Astrocyte of the spinal cord (primary cell): Measurements from ENCODE around the gene PALLD.

Source experiments
- DNase-seq: peaks from one replicate; pipeline ENCODE4 v3.0.0; 2011; ENCODE audit warnings: low read depth, low spot score
- H3K4me3 ChIP-seq: 2 replicates; pipeline ENCODE4 v1.5.1; 2011; ENCODE audit warnings: low read depth, mild to moderate bottlenecking, low read length, moderate library complexity
- in situ Hi-C: cut with HindIII; loops from 2 replicates; pipeline ENCODE4 v1.10.0; 2017; ENCODE audit warnings: low sequenced_read_pairs
- TF ChIP-seq, protein P1 (sequence below): IDR thresholded peaks from 2 replicates; pipeline ENCODE4 v1.5.1; 2012; ENCODE audit warnings: low read depth, mild to moderate bottlenecking, low read length, inconsistent platforms

PALLD gene

DNA sequence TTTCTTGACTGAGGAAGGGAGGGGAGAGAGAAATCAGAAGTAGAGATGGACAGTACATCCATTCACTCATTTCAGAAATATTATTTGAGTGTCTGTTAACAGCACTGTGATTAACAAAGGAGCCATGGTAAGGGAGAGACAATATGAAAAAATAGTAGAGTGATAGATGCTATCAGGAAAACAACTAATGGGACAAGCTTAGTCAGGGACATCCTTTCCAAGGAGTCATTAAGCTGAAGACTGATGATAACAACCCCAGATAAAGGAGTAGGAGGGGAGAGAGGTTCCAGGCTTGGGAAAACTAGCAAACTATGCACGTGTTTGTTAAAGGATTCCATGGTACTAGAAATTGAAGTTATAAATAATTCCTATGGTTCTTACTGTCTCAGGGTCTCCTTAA, 391.0 kb downstream of the PALLD start:
- no peak for DNase-seq
- TF ChIP-seq, protein P1, sequence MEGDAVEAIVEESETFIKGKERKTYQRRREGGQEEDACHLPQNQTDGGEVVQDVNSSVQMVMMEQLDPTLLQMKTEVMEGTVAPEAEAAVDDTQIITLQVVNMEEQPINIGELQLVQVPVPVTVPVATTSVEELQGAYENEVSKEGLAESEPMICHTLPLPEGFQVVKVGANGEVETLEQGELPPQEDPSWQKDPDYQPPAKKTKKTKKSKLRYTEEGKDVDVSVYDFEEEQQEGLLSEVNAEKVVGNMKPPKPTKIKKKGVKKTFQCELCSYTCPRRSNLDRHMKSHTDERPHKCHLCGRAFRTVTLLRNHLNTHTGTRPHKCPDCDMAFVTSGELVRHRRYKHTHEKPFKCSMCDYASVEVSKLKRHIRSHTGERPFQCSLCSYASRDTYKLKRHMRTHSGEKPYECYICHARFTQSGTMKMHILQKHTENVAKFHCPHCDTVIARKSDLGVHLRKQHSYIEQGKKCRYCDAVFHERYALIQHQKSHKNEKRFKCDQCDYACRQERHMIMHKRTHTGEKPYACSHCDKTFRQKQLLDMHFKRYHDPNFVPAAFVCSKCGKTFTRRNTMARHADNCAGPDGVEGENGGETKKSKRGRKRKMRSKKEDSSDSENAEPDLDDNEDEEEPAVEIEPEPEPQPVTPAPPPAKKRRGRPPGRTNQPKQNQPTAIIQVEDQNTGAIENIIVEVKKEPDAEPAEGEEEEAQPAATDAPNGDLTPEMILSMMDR, result no peak
- in situ Hi-C loops, result no loop called here
- no peak overlapping the region for H3K4me3 ChIP-seq

DNA sequence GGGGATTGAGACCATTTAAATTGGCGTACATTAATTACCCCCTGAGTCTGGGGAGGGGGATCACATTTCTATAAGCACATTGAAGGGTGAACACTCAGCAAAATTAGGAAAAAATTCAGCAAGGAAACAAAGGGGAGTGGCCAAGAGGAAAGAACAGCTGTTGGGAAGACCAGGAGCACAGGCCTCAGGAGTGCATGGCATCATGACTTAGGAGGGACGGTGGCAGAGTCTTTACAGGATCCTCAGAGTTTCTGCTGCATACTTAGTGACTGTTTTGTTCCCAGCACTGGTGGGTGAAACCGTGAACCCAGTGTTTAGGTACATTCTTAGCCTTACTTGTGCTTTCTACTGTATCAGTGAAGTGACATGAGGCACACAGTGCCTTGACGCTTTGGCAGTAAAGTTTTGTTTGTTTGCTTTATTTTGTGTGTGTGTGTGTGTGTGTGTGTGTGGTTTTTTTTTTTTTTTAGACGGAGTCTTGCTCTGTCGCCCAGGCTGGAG, 391.9 kb downstream of the PALLD start:
- TF ChIP-seq, protein P1, result no peak
- in situ Hi-C loops, result no loop called here
- no peak overlapping the region for H3K4me3 ChIP-seq
- no peak for DNase-seq

DNA sequence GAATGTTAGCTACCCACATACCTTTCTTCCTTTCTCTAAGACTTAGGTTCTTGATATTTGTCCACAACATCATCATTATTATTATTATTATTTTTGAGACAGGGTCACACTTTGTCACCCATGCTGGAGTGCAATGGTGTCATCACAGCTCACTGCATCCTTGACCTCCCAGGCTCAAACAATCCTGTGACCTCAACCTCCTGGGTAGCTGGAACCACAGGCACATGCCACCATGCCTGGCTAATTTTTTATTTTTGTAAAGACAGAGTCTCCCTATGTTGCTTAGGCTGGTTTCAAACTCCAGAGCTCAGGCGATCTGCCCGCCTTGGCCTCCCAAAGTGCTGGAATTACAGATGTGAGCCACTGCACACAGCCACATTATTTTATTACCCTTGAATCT, 394.2 kb downstream of the PALLD start:
- no peak overlapping the region for H3K4me3 ChIP-seq
- DNase-seq, result no peak
- in situ Hi-C loops, result no loop called here
- TF ChIP-seq, protein P1, result no peak

DNA sequence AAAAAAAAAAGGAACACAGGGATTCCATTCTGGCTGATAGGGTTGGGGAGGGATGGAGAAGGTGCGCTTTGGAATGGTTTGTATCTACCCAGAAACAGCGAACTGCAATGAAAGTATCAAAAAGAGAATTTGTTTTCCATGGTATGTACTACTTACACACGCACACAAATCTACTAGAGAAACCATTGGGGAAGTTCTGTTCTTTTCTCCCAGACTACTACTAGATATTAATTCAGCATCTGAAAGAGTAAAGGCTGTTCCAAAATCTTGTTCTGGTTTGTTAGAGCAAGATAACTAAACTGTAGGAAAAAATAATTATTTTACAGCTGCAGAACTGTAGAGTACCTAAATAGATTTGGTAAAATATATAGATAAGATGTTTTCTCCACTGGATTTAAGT, 394.8 kb downstream of the PALLD start:
- in situ Hi-C loops, result no loop called here
- no peak overlapping the region for H3K4me3 ChIP-seq
- TF ChIP-seq, protein P1, result no peak
- no peak for DNase-seq

DNA sequence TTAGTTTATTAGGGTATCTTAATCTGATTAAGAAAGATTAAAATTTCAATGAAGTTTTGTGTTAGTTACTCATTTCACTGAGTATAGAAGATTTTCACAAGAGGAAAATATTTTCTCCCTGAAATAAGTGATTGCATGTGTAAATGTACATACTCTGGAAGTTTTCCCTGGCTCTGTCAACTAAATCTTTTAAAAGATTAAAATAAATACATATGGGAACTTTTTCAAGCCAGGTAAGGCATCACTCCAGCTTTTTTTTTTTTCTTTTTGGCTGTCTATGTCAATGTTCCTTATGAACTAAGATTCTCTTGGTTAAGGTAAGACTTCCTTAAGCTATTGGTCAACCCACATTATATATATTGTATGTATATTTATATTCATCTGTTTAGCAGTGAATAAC, 395.6 kb downstream of the PALLD start:
- in situ Hi-C loops, result no loop called here
- no peak overlapping the region for H3K4me3 ChIP-seq
- no peak for DNase-seq
- TF ChIP-seq, protein P1, result no peak

DNA sequence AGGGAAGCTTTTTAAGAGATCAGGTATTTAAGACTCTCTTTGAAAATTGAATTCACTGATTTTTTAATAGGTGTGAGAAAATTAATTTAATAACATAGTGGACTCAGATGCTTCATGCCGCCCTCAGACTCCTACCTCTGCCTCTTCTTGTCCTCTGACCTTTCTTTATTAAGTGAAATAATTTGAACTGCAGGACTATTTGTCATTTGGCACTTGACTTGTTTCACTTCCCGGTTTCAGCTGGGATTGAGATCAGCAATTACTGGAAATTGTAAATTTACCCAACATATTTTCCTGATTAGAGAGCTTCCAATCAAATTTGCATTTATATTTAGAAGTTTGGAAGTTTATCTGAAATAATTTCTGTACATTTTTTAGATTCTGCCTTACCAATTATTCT, 396.4 kb downstream of the PALLD start:
- H3K4me3 ChIP-seq, result no peak overlapping the region
- in situ Hi-C loops, result no loop called here
- TF ChIP-seq, protein P1, result no peak
- no peak for DNase-seq

DNA sequence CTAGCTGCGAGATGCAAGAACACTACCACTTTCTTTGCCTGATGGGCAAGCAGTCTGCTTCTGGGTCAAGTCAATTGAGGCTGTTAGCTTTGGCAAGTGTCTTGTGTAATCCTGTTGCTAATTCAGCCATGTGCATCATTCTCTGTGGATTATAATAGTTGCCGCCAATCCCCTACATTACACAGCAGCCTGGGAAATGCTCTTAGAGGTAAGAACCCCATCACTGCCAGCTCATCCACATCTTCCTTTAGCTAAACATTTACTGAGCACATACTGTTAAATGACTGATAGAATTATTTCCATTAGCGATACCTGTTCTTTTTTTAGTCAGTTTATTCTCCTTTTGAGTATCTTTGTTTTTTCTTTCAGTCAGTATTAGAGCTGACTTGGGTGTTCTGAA, 397.0 kb downstream of the PALLD start:
- DNase-seq, result no peak
- no peak overlapping the region for H3K4me3 ChIP-seq
- in situ Hi-C loops, result no loop called here
- TF ChIP-seq, protein P1, result no peak
